ENCODE measurements around the gene JPH2. TPM values are rescaled to one million over a fixed set of nuclear protein-coding genes. Genes with fewer than 3 reads are reported as not detected.

Gene JPH2
- total RNA-seq, 1 experiment from 2014 or later = 0.17 TPM

- intact Hi-C loops (cut with micrococcal nuclease) = loop anchor here (10.0 kb wide), 1 partner anchor 173 kb away; the partner anchor contains the start of gene TOX2
- no peak overlapping the region for H2AFZ ChIP-seq (ENCODE audit: low read depth, low read length, poor library complexity, severe bottlenecking)
- no peaks in the 10 kb centered on the region for H3K79me2 ChIP-seq (ENCODE audit: insufficient read depth, low read length)
- H3K36me3 ChIP-seq (ENCODE audit: control insufficient read depth in 1 of 2, insufficient read depth in 2 of 2, low read length in 2 of 2) = no peaks in the 10 kb centered on the region
- H3K9me2 ChIP-seq (ENCODE audit: insufficient read depth) = no peaks in the 10 kb centered on the region
- H3K9ac ChIP-seq (ENCODE audit: low read length) = no peak overlapping the region
- no peaks in the 10 kb centered on the region for H4K20me1 ChIP-seq (ENCODE audit: insufficient read depth)
- peaks cover 15 to 28% of the 10 kb centered on the region in 2 experiments for H3K4me1 ChIP-seq (ENCODE audit: control insufficient read depth in 1 of 2, insufficient read depth in 2 of 2, low read length in 2 of 2)
- ATAC-seq (no peak), DNase-seq (ENCODE audit: low read depth, low spot score) (no peak)
- no peak overlapping the region for H3K4me3 ChIP-seq (replicated peaks in 1 of 2; ENCODE audit: low read depth in 1 of 2, low read length in 2 of 2)
- ChIA-PET CTCF (no interaction called here), POLR2A (no interaction called here), RAD21 (ENCODE audit: low non-redundant PET in 1 of 2, low total read pairs in 2 of 2, uncharacterized antibody in 2 of 2, unreplicated experiment in 2 of 2) (no interaction called here)
- BruUV-seq (replicated peaks) = no TSS peak
- H3K27me3 ChIP-seq (ENCODE audit: insufficient read depth, low read length) = no peaks in the 10 kb centered on the region
- H3K27ac ChIP-seq (ENCODE audit: low read depth, low read length) = no peak overlapping the region
- no peak overlapping the region for H3K4me2 ChIP-seq (ENCODE audit: low read length)
- TF ChIP-seq TCF7L2 (IDR thresholded peaks at IDR 0.05; ENCODE audit: borderline replicate concordance, extremely low read depth, insufficient read depth, insufficient read length) (no peak), REST (IDR thresholded peaks at IDR 0.05; ENCODE audit: low read depth) (no peak), EGR1 (IDR thresholded peaks at IDR 0.05; ENCODE audit: low read depth) (no peak)
- H3K9me3 ChIP-seq (ENCODE audit: control insufficient read depth in 1 of 2, insufficient read depth in 1 of 2, low read depth in 1 of 2, low read length in 2 of 2) = no peaks in the 10 kb centered on the region
Observed at GRCh38 chr20:44087857-44088120, 99.2 kb downstream of the JPH2 start.

- Histone ChIP-seq H3K27ac (ENCODE audit: low read depth, low read length) (no peak overlapping the region), H3K4me3 (replicated peaks in 1 of 2; ENCODE audit: low read depth in 1 of 2, low read length in 2 of 2) (no peak overlapping the region), H4K20me1 (ENCODE audit: insufficient read depth) (no peaks in the 10 kb centered on the region), H3K9ac (ENCODE audit: low read length) (no peak overlapping the region), H3K79me2 (ENCODE audit: insufficient read depth, low read length) (no peaks in the 10 kb centered on the region), H3K27me3 (ENCODE audit: insufficient read depth, low read length) (no peaks in the 10 kb centered on the region), H2AFZ (ENCODE audit: low read depth, low read length, poor library complexity, severe bottlenecking) (no peak overlapping the region), H3K36me3 (ENCODE audit: control insufficient read depth in 1 of 2, insufficient read depth in 2 of 2, low read length in 2 of 2) (no peaks in the 10 kb centered on the region), H3K9me3 (ENCODE audit: control insufficient read depth in 1 of 2, insufficient read depth in 1 of 2, low read depth in 1 of 2, low read length in 2 of 2) (no peaks in the 10 kb centered on the region), H3K9me2 (ENCODE audit: insufficient read depth) (no peaks in the 10 kb centered on the region), H3K4me1 (ENCODE audit: control insufficient read depth in 1 of 2, insufficient read depth in 2 of 2, low read length in 2 of 2) (peaks cover 15 to 30% of the 10 kb centered on the region in 2 experiments), H3K4me2 (ENCODE audit: low read length) (no peak overlapping the region)
- no TSS peak for BruUV-seq (replicated peaks)
- POLR2A ChIA-PET = no interaction called here
- RAD21 ChIA-PET (ENCODE audit: low non-redundant PET in 1 of 2, low total read pairs in 2 of 2, uncharacterized antibody in 2 of 2, unreplicated experiment in 2 of 2) = no interaction called here
- intact Hi-C loops (cut with micrococcal nuclease) = loop anchor here (10.0 kb wide), 1 partner anchor 172 kb away; the partner anchor contains the start of gene TOX2
- DNase-seq (ENCODE audit: low read depth, low spot score) (no peak), ATAC-seq (no peak)
- CTCF ChIA-PET = no interaction called here
- TF ChIP-seq RAD21 (IDR thresholded peaks at IDR 0.05; ENCODE audit: low read depth) = no peak
- no peak for TF ChIP-seq TCF7L2 (IDR thresholded peaks at IDR 0.05; ENCODE audit: borderline replicate concordance, extremely low read depth, insufficient read depth, insufficient read length)
- no peak for TF ChIP-seq ELF1 (IDR thresholded peaks at IDR 0.05; ENCODE audit: borderline replicate concordance, low read depth)
- TF ChIP-seq ATF3 (IDR thresholded peaks at IDR 0.05) = no peak
- TF ChIP-seq EZH2phosphoT487 (IDR thresholded peaks at IDR 0.05; ENCODE audit: borderline replicate concordance) = no peak
- no peak for TF ChIP-seq ZBTB33 (IDR thresholded peaks at IDR 0.05; ENCODE audit: extremely low read depth, insufficient replicate concordance, low read length)
Observed at GRCh38 chr20:44087051-44087856, 99.7 kb downstream of the JPH2 start.
